Measurements from ENCODE around the gene ZFP90.

ZFP90 gene

DNA sequence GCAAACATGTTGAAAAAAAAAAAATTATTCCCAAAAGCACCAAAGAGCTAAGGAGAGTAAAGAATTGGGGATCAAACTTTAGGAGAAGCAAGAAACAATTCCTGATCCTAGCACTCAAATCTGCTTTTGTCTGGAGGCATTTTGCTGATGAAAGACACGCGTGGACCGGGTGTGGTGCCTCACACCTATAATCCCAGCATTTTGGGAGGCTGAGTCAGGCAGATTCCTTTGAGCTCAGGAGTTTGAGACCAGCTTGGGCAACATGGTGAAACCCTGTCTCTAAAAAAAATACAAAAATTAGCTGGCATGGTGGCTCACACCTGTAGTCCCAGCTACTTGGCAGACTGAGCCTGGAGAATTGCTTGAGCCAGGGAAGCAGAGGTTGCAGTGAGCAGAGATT, 35.4 kb downstream of the ZFP90 start:
- in situ Hi-C loops (cut with MboI; ENCODE audit: low sequenced_read_pairs, unreplicated experiment), result no loop called here
- no peak for TF ChIP-seq CTCF (IDR thresholded peaks at IDR 0.05; ENCODE audit: borderline replicate concordance, control extremely low read depth, extremely low read depth, insufficient read depth, missing control alignments)
- no peak for DNase-seq (ENCODE audit: low spot score)

DNA sequence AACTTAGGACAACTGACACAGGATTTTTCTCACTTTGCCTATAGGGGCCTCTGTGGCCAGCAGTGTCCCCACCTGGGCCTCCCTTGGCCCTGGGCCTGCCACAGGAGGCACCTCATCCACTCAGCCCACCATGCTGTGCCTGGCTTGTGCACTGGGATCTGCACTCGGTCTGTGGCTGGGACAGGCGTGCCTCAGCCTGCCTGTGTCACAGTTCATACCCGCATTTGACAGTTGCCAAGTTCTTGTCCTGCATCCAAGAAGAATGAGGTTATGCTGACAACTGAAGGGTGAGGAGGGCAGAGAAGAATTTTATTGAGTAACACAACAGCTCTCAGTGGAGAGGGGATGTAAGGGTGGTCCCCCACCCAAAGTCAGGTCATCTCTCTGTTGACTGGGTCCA, 36.0 kb downstream of the ZFP90 start:
- no peak for DNase-seq (ENCODE audit: low spot score)
- no peak for TF ChIP-seq CTCF (IDR thresholded peaks at IDR 0.05; ENCODE audit: borderline replicate concordance, control extremely low read depth, extremely low read depth, insufficient read depth, missing control alignments)
- in situ Hi-C loops (cut with MboI; ENCODE audit: low sequenced_read_pairs, unreplicated experiment), result no loop called here

DNA sequence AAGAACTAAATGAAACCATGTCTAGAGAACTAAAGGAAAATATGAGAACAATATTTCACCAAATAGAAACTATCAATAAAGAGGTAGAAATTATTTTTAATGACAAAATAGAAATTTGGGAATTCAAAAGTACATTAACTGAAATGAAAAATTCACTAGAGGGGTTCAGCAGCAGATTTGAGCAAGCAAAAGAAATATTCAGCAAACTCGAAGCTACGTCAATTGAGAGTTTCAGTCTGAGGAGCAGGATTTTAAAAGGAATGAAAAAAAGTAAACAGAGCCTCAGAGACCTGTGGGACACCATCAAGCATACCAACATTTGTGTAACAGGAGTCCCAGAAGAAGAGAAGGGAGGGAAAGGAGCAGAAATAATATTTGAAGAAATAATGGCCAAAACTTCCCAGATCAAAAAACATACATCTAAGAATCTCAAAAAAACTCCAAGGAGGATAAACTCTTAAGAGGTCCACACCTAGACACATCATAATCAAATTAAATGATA, 38.3 kb downstream of the ZFP90 start:
- DNase-seq (ENCODE audit: low spot score), result no peak
- TF ChIP-seq CTCF (IDR thresholded peaks at IDR 0.05; ENCODE audit: borderline replicate concordance, control extremely low read depth, extremely low read depth, insufficient read depth, missing control alignments), result no peak
- in situ Hi-C loops (cut with MboI; ENCODE audit: low sequenced_read_pairs, unreplicated experiment), result no loop called here

DNA sequence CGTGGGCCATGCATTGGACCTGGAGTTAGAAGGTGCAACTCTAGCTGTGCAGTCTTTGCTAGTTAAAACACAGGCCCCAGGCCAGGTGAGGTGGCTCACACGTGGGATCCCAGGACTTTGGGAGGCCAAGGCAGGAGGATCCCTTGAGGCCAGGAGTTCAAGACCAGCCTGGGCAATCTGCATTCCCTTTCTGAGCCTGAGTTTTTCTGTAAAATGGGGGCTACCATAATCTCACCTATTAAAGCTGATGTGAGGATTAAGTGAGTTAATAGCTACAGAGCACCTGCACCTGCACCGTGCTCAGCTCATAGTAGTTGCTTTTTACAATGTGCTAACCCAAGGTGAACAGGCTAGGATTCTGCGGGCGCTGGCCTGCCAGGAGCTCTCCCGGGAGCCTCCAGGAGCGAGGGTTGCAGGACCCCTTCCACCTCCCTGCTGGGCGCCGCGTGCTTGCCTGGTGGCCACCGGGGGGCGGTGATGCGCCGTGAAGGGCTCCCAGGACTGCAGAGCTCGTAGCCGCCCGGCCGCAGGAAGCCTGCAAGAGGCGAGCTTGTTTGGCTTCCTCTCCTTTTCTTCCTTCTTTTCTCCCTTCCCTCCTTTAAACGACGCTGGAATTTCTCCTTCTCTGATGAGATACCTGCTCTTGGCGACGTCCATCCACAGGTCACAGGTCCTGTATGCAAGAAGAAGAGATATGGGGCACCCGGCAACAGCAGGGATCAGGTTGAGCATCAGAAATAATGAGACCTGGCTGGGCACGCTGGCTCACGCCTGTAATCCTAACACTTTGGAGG, 51.3 kb downstream of the ZFP90 start:
- DNase-seq (ENCODE audit: low spot score), result peak; percentile 81
- peak; percentile 40 for TF ChIP-seq CTCF (IDR thresholded peaks at IDR 0.05; ENCODE audit: borderline replicate concordance, control extremely low read depth, extremely low read depth, insufficient read depth, missing control alignments)
- in situ Hi-C loops (cut with MboI; ENCODE audit: low sequenced_read_pairs, unreplicated experiment), result no loop called here

GRCh38 chr16:68592466-68593337, 53.6 kb downstream of the ZFP90 start:
- TF ChIP-seq CTCF (IDR thresholded peaks at IDR 0.05; ENCODE audit: borderline replicate concordance, control extremely low read depth, extremely low read depth, insufficient read depth, missing control alignments), result no peak
- in situ Hi-C loops (cut with MboI; ENCODE audit: low sequenced_read_pairs, unreplicated experiment), result no loop called here
- no peak for DNase-seq (ENCODE audit: low spot score)

- in situ Hi-C loops (cut with MboI; ENCODE audit: low sequenced_read_pairs, unreplicated experiment), result no loop called here
- no peak for TF ChIP-seq CTCF (IDR thresholded peaks at IDR 0.05; ENCODE audit: borderline replicate concordance, control extremely low read depth, extremely low read depth, insufficient read depth, missing control alignments)
- DNase-seq (ENCODE audit: low spot score), result no peak
These were observed 57.2 kb downstream of the ZFP90 start for GRCh38 chr16:68596266-68596665.

All from GM13976 (cell line).